GM23338 (cell line): Measurements from ENCODE around the gene TOLLIP. TPM values are rescaled to one million over a fixed set of nuclear protein-coding genes. Genes with fewer than 3 reads are reported as not detected.

Experiments
- ATAC-seq: fragments of 200-7000 bp; cut with Tn5 transposase; 3 replicates; pipeline ENCODE4 v1.9.1; 2020
- DNase-seq: peaks from one replicate; pipeline ENCODE4 v3.0.0-alpha.2; 2015; ENCODE audit warnings: low spot score
- H2AFZ ChIP-seq: fragments of 200-600 bp; sonication (generic); 2 replicates; pipeline ENCODE4 v1.8.0; 2016; ENCODE audit warnings: antibody characterized with exemption, mild to moderate bottlenecking, moderate library complexity
- H3F3A ChIP-seq: fragments of 200-600 bp; sonication (generic); replicated peaks from 2 replicates; pipeline ENCODE4 v1.8.0; 2017; ENCODE audit warnings: antibody characterized with exemption, mixed run types, low read depth
- H3K27ac ChIP-seq: fragments of 200-600 bp; sonication (generic); 2 replicates; pipeline ENCODE4 v1.6.1; 2016; ENCODE audit warnings: low read depth
- H3K27me3 ChIP-seq: fragments of 200-600 bp; sonication (generic); 2 replicates; pipeline ENCODE4 v1.8.0; 2016; ENCODE audit warnings: mild to moderate bottlenecking, mixed run types, moderate library complexity; ENCODE audit not compliant: insufficient read depth
- H3K36me3 ChIP-seq: fragments of 200-600 bp; sonication (generic); 2 replicates; pipeline ENCODE4 v1.8.0; 2016; ENCODE audit warnings: mild to moderate bottlenecking; ENCODE audit not compliant: insufficient read depth
- H3K4me1 ChIP-seq: fragments of 200-600 bp; sonication (generic); 2 replicates; pipeline ENCODE4 v1.8.0; 2016; ENCODE audit warnings: mild to moderate bottlenecking, moderate library complexity; ENCODE audit not compliant: insufficient read depth
- H3K4me2 ChIP-seq: fragments of 200-600 bp; sonication (generic); 2 replicates; pipeline ENCODE4 v1.7.1; 2017; ENCODE audit warnings: mixed run types
- H3K4me3 ChIP-seq: fragments of 200-600 bp; sonication (generic); 2 replicates; pipeline ENCODE4 v1.6.1; 2016; ENCODE audit warnings: mixed run types
- H3K79me2 ChIP-seq: fragments of 200-600 bp; sonication (generic); replicated peaks from 2 replicates; pipeline ENCODE4 v1.8.0; 2017; ENCODE audit warnings: mild to moderate bottlenecking; ENCODE audit not compliant: insufficient read depth
- H3K9me2 ChIP-seq: fragments of 200-600 bp; sonication (generic); 2 replicates; pipeline ENCODE4 v1.8.0; 2017; ENCODE audit not compliant: insufficient read depth
- H4K20me1 ChIP-seq: fragments of 200-600 bp; sonication (generic); replicated peaks from 2 replicates; pipeline ENCODE4 v1.8.0; 2017; ENCODE audit warnings: mild to moderate bottlenecking; ENCODE audit not compliant: insufficient read depth
- H3K27ac Mint-ChIP-seq: 2 replicates; pipeline ENCODE4 v1.8.0; 2020; ENCODE audit warnings: inconsistent platforms, mild to moderate bottlenecking, moderate library complexity, mixed read lengths
- H3K27me3 Mint-ChIP-seq: 3 replicates; pipeline ENCODE4 v1.8.0; 2022; ENCODE audit warnings: low read depth, mild to moderate bottlenecking, moderate library complexity, mixed read lengths, inconsistent platforms; ENCODE audit not compliant: insufficient read depth, poor library complexity
- H3K36me3 Mint-ChIP-seq: 3 replicates; pipeline ENCODE4 v1.8.0; 2021; ENCODE audit warnings: low read depth, mild to moderate bottlenecking, inconsistent platforms, moderate library complexity, mixed read lengths
- H3K4me1 Mint-ChIP-seq: 3 replicates; pipeline ENCODE4 v1.8.0; 2020; ENCODE audit warnings: mild to moderate bottlenecking, inconsistent platforms, mixed read lengths
- H3K4me3 Mint-ChIP-seq: 3 replicates; pipeline ENCODE4 v1.8.0; 2021; ENCODE audit warnings: moderate library complexity, mild to moderate bottlenecking, inconsistent platforms, mixed read lengths
- H3K9me3 Mint-ChIP-seq: 3 replicates; pipeline ENCODE4 v1.8.0; 2020; ENCODE audit warnings: moderate library complexity, mild to moderate bottlenecking, inconsistent platforms, mixed read lengths
- EZH2 ChIP-seq: fragments of 200-600 bp; sonication (generic); IDR thresholded peaks from one replicate; pipeline ENCODE4 v1.8.0; 2017; ENCODE audit warnings: antibody characterized with exemption, mild to moderate bottlenecking, low read depth; ENCODE audit not compliant: unreplicated experiment
- JUNB ChIP-seq: IDR thresholded peaks from one replicate; pipeline ENCODE4 v1.6.1; 2016; ENCODE audit warnings: antibody characterized with exemption; ENCODE audit not compliant: unreplicated experiment
- polyA plus RNA-seq: library from polyadenylated mRNA; unstranded; fragments of >200 nt; fragmentation: Nextera tagmentation; extraction: Ambion mirVana; gene quantifications from 2 replicates; pipeline ENCODE4 v1.2.1, GENCODE V29; 2016
- total RNA-seq: library from RNA; depleted of rRNA; stranded (reverse); fragments of >200 nt; shearing (Covaris generic); gene quantifications from 2 replicates; pipeline ENCODE4 v1.2.3, GENCODE V29; 2014
- TF ChIP-seq, protein P1 (sequence below): IDR thresholded peaks from 2 replicates; pipeline ENCODE4 v1.6.1; 2016; ENCODE audit warnings: antibody characterized with exemption
- TF ChIP-seq, protein P2 (sequence below): IDR thresholded peaks from one replicate; pipeline ENCODE4 v1.6.1; 2018; ENCODE audit warnings: antibody characterized with exemption; ENCODE audit not compliant: unreplicated experiment

The TOLLIP gene
- total and polyA plus RNA-seq, 2 experiments from 2014 or later = 13.5 to 18.0 TPM

DNA sequence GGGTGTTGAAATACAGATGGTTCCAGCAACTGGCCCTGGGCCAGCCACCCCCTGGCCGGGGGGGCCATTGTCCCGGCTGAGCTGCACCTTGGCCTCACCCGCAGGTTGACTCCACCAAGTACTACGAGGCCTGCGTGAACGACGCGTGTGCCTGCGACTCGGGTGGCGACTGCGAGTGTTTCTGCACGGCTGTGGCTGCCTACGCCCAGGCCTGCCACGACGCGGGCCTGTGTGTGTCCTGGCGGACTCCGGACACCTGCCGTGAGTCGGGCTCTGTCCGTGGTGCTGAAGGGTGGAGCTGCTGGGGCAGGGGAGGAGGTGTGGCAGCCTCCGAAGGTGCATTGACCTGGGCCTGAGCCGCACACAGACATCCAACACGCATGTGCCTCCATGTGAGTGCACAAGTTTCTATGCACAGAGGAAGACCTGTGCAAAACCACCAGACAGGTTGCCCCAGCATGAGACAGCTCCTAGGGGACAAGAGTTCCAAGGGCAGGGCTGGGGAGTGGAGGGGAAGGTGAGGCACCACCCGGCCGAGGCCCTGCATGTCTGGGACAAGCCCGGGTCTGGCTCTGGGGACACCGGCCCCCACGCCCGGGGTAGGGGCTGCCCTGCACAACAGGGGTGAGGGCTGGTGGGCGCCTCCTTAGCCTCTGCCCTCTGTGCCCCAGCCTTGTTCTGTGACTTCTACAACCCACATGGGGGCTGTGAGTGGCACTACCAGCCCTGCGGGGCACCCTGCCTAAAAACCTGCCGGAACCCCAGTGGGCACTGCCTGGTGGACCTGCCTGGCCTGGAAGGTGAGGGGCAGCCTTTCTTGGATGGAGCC, 70.5 kb downstream of the TOLLIP start:
- Mint-ChIP-seq H3K9me3 (peaks cover 22% of the 10 kb centered on the region), H3K4me1 (no peaks in the 10 kb centered on the region)
- ATAC-seq = peak; percentile 91

DNA sequence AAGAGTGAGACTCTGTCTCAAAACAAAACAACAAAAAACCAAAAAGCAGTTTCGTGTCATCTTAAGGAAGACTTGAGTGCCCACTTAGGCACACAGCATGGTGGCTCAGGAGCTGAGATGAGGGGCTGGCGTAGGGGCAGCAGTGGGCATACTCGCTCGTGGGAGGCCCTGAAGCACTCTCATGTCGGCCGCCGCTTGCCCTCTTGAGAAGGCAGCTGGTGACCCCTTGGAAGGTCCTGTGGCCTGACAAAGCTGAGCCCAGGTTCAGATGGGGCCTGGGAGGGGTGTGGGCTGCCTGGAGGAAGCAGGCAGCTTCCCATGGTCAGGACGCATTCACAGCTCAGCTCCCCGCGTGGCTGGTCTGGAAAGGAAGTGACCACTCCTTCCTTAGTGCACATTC, 71.6 kb downstream of the TOLLIP start:
- ATAC-seq (no peak), DNase-seq (no peak)
- H3K36me3 ChIP-seq = no peaks in the 10 kb centered on the region
- Mint-ChIP-seq H3K27ac (no peak overlapping the region), H3K27me3 (peaks cover 5% of the 10 kb centered on the region), H3K36me3 (peaks cover 9% of the 10 kb centered on the region; the same call in 2 of the 3 replicates), H3K4me1 (no peaks in the 10 kb centered on the region), H3K9me3 (peaks cover 17% of the 10 kb centered on the region), H3K4me3 (no peak overlapping the region)
- H3K4me2 ChIP-seq = no peak overlapping the region
- no peak overlapping the region for H3K27ac ChIP-seq
- no peaks in the 10 kb centered on the region for H3K27me3 ChIP-seq
- H4K20me1 ChIP-seq = no peaks in the 10 kb centered on the region
- H3K9me2 ChIP-seq = no peaks in the 10 kb centered on the region
- no peak overlapping the region for H2AFZ ChIP-seq
- no peaks in the 10 kb centered on the region for H3K79me2 ChIP-seq
- H3K4me3 ChIP-seq = no peak overlapping the region
- H3K4me1 ChIP-seq = no peaks in the 10 kb centered on the region
- no peak for TF ChIP-seq JUNB
- no peaks in the 10 kb centered on the region for H3F3A ChIP-seq

More for the DNA sequence above, 70.5 kb downstream of the TOLLIP start:
- no peaks in the 10 kb centered on the region for H3K4me1 ChIP-seq
- H3K4me3 ChIP-seq = no peak overlapping the region
- H3K27ac Mint-ChIP-seq = no peak overlapping the region
- TF ChIP-seq, protein P1, sequence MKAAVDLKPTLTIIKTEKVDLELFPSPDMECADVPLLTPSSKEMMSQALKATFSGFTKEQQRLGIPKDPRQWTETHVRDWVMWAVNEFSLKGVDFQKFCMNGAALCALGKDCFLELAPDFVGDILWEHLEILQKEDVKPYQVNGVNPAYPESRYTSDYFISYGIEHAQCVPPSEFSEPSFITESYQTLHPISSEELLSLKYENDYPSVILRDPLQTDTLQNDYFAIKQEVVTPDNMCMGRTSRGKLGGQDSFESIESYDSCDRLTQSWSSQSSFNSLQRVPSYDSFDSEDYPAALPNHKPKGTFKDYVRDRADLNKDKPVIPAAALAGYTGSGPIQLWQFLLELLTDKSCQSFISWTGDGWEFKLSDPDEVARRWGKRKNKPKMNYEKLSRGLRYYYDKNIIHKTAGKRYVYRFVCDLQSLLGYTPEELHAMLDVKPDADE = no peak
- TF ChIP-seq, protein P2, sequence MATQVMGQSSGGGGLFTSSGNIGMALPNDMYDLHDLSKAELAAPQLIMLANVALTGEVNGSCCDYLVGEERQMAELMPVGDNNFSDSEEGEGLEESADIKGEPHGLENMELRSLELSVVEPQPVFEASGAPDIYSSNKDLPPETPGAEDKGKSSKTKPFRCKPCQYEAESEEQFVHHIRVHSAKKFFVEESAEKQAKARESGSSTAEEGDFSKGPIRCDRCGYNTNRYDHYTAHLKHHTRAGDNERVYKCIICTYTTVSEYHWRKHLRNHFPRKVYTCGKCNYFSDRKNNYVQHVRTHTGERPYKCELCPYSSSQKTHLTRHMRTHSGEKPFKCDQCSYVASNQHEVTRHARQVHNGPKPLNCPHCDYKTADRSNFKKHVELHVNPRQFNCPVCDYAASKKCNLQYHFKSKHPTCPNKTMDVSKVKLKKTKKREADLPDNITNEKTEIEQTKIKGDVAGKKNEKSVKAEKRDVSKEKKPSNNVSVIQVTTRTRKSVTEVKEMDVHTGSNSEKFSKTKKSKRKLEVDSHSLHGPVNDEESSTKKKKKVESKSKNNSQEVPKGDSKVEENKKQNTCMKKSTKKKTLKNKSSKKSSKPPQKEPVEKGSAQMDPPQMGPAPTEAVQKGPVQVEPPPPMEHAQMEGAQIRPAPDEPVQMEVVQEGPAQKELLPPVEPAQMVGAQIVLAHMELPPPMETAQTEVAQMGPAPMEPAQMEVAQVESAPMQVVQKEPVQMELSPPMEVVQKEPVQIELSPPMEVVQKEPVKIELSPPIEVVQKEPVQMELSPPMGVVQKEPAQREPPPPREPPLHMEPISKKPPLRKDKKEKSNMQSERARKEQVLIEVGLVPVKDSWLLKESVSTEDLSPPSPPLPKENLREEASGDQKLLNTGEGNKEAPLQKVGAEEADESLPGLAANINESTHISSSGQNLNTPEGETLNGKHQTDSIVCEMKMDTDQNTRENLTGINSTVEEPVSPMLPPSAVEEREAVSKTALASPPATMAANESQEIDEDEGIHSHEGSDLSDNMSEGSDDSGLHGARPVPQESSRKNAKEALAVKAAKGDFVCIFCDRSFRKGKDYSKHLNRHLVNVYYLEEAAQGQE = peak; percentile 93
- TF ChIP-seq EZH2 = no peak
- H3K4me2 ChIP-seq = no peak overlapping the region
- peak; percentile 74 for DNase-seq
- H3K9me2 ChIP-seq = no peaks in the 10 kb centered on the region
- H3K27me3 Mint-ChIP-seq = peaks cover 5% of the 10 kb centered on the region
- no peaks in the 10 kb centered on the region for H3F3A ChIP-seq
- H3K27me3 ChIP-seq = no peaks in the 10 kb centered on the region
- no peaks in the 10 kb centered on the region for H3K36me3 ChIP-seq
- H3K79me2 ChIP-seq = no peaks in the 10 kb centered on the region
- H4K20me1 ChIP-seq = no peaks in the 10 kb centered on the region
- no peak overlapping the region for H3K4me3 Mint-ChIP-seq
- no peak overlapping the region for H2AFZ ChIP-seq
- no peak overlapping the region for H3K27ac ChIP-seq
- peaks cover 13% of the 10 kb centered on the region; the same call in 2 of the 3 replicates for H3K36me3 Mint-ChIP-seq
